ENCODE data around the gene C1QC. TPM values are rescaled to one million over a fixed set of nuclear protein-coding genes. Genes with fewer than 3 reads are reported as not detected.

Gene C1QC
- total and polyA plus RNA-seq, 2 of the 8 experiments (the other 6 are each of a cell fraction or from before 2014, with no cell fraction given): not detected

- Histone ChIP-seq H3K27me3 (replicated peaks in 1 of 4; ENCODE audit: control insufficient read depth in 3 of 4, extremely low read depth in 1 of 4, insufficient read depth in 3 of 4, low read length in 3 of 4) (no peaks in the 10 kb centered on the region), H3K23me2 (ENCODE audit: low read depth, low read length) (no peaks in the 10 kb centered on the region), H3K14ac (ENCODE audit: insufficient read length) (no peak overlapping the region), H2BK5ac (ENCODE audit: low read depth, low read length) (no peak overlapping the region), H2BK15ac (ENCODE audit: low read length) (no peak overlapping the region), H2BK20ac (ENCODE audit: low read length) (no peak overlapping the region), H2BK12ac (ENCODE audit: low read depth, low read length) (no peak overlapping the region), H2BK120ac (replicated peaks; ENCODE audit: low read depth, low read length) (no peak overlapping the region), H4K5ac (ENCODE audit: insufficient read length, low read depth, low read length) (no peak overlapping the region), H3K56ac (replicated peaks; ENCODE audit: insufficient read length, low read depth, low read length) (no peak overlapping the region), H3K4me2 (ENCODE audit: insufficient read depth in 1 of 2, low read depth in 2 of 2, low read length in 2 of 2) (no peak overlapping the region), H3K4me3 (ENCODE audit: extremely low read depth in 1 of 4, insufficient read depth in 2 of 4, low read depth in 3 of 4, low read length in 4 of 4) (no peak overlapping the region), H4K91ac (replicated peaks; ENCODE audit: insufficient read length, low read length) (no peak overlapping the region), H3K27ac (ENCODE audit: low read depth, low read length) (no peak overlapping the region), H2AFZ (ENCODE audit: low read length) (no peak overlapping the region), H3K18ac (ENCODE audit: extremely low read depth, low read length) (no peak overlapping the region), H3K9ac (replicated peaks in 1 of 4; ENCODE audit: extremely low read depth in 1 of 4, low read depth in 3 of 4, low read length in 3 of 4) (no peak overlapping the region), H3K9me3 (ENCODE audit: insufficient read depth in 2 of 2, low read depth in 1 of 2, low read length in 1 of 2) (no peaks in the 10 kb centered on the region), H3K36me3 (ENCODE audit: control insufficient read depth in 2 of 4, insufficient read depth in 4 of 4, low read length in 3 of 4) (no peaks in the 10 kb centered on the region; a peak in 1 of 8 replicates), H2AK5ac (ENCODE audit: low read depth, low read length) (no peak overlapping the region), H3K79me1 (ENCODE audit: low read depth, low read length) (no peaks in the 10 kb centered on the region), H3K4me1 (replicated peaks in 1 of 4; ENCODE audit: control insufficient read depth in 3 of 4, insufficient read depth in 4 of 4, low read length in 3 of 4) (peaks cover 0 to 2% (median under 1%) of the 10 kb centered on the region in 4 experiments; a peak in 2 of 7 replicates), H4K8ac (ENCODE audit: extremely low read depth, insufficient read depth, low read length) (no peak overlapping the region; the same call in 1 of the 2 replicates), H3K79me2 (ENCODE audit: control insufficient read depth in 1 of 2, insufficient read depth in 2 of 2, low read length in 2 of 2) (no peaks in the 10 kb centered on the region), H3K23ac (ENCODE audit: insufficient read length) (no peak overlapping the region), H4K20me1 (replicated peaks in 1 of 2; ENCODE audit: control insufficient read depth in 1 of 2, insufficient read depth in 2 of 2, low read length in 2 of 2) (no peaks in the 10 kb centered on the region), H3K4ac (replicated peaks; ENCODE audit: insufficient read length, low read depth, low read length) (no peak overlapping the region)
- ChIA-PET POLR2A (ENCODE audit: partially characterized antibody) (no interaction called here), CTCF (ENCODE audit: partially characterized antibody) (interaction anchor here (0.8 to 0.9 kb wide), 2 partner anchors 10 to 19 kb away, joined by 3 read pairs; no protein-coding TSS in a partner anchor)
- TF ChIP-seq POU5F1 (IDR thresholded peaks at IDR 0.05; ENCODE audit: low read depth, low read length): no peak
- TF ChIP-seq SP1 (IDR thresholded peaks at IDR 0.05; ENCODE audit: low read depth, low read length): no peak
- TF ChIP-seq KDM4A (IDR thresholded peaks at IDR 0.05; ENCODE audit: low read depth, low read length, severe bottlenecking): no peak
- TF ChIP-seq ATF3 (IDR thresholded peaks at IDR 0.05; ENCODE audit: insufficient read depth, low read depth, low read length): no peak
- TF ChIP-seq TAF1 (IDR thresholded peaks at IDR 0.05; ENCODE audit: low read depth, low read length): no peak
- TF ChIP-seq CTBP2 (IDR thresholded peaks at IDR 0.05; ENCODE audit: borderline replicate concordance, insufficient read depth, insufficient read length, low read length): no peak
- TF ChIP-seq NANOG (IDR thresholded peaks at IDR 0.05; ENCODE audit: insufficient read depth, low read depth, low read length, poor library complexity, severe bottlenecking): no peak
- TF ChIP-seq ZNF274 (IDR thresholded peaks at IDR 0.05; ENCODE audit: borderline replicate concordance, extremely low read depth, low read length): no peak
- DNase-seq (ENCODE audit: low read depth in 1 of 2, low spot score in 2 of 2): no peak
- 85% methylated on average over 11 of the region's 11 CpGs; no CpG with 5 or more reads in 1 of the 2 experiments for WGBS, 2 experiments (ENCODE audit: extremely low coverage in 1 of 2, insufficient coverage in 1 of 2, insufficient read length in 1 of 2, insufficient replicate concordance in 2 of 2, low coverage in 1 of 2, low lambda C conversion rate in 2 of 2, missing lambda C conversion rate in 1 of 2)
- FAIRE-seq: no peak
Measured at GRCh38 chr1:22689505-22689904, 46.1 kb downstream of the C1QC start.

Data from H1 (cell line).